Body of pancreas (tissue), 4 donors: ENCODE measurements around the gene ZFAND3. TPM values are rescaled to one million over a fixed set of nuclear protein-coding genes. Genes with fewer than 3 reads are reported as not detected.

Experiments
- ATAC-seq: fragments of 150-250 bp; one replicate; pipeline ENCODE4 v1.9.1; 2016
- DNase-seq, 4 donors: peaks; one replicate each; pipeline ENCODE4 v3.0.0-alpha.2; 2019
- H3K27ac ChIP-seq, 4 donors: fragments of 200-600 bp; sonication (generic); 1 replicate in 3 of 4; 2 replicates in 1 of 4; pipeline versions ENCODE4 v1.5.1 to v1.6.1; 2016 to 2019; ENCODE audit warnings: mild to moderate bottlenecking in 1 of 4, mixed read lengths in 1 of 4, moderate library complexity in 1 of 4
- H3K27me3 ChIP-seq, 2 donors: fragments of 200-600 bp; sonication (generic); one replicate each; pipeline ENCODE4 v1.6.0; 2016; ENCODE audit warnings: mild to moderate bottlenecking in 1 of 2
- H3K36me3 ChIP-seq, 2 donors: fragments of 200-600 bp; sonication (generic); replicated peaks in 1 of 2; 2 replicates each; pipeline ENCODE4 v1.5.1; 2016; ENCODE audit warnings: low read depth in 2 of 2; ENCODE audit not compliant: insufficient read depth in 1 of 2
- H3K4me1 ChIP-seq: fragments of 200-600 bp; sonication (generic); one replicate; pipeline ENCODE4 v1.6.0; 2016
- H3K4me3 ChIP-seq, 2 donors: fragments of 200-600 bp; sonication (generic); 1 replicate in 1 of 2; 2 replicates in 1 of 2; pipeline ENCODE4 v1.5.1; 2016 to 2019
- H3K9me3 ChIP-seq, 3 donors: fragments of 200-600 bp; sonication (generic); 1 replicate in 2 of 3; 2 replicates in 1 of 3; pipeline ENCODE4 v1.5.1; 2016
- CTCF ChIP-seq, 7 experiments: fragments of 450-650 bp in 4 of 7; fragments of 200-600 bp in 3 of 7; sonication (generic) in 3 of 7; IDR thresholded peaks; one replicate each; pipeline ENCODE4 v1.5.1; 2016 to 2019; ENCODE audit warnings: antibody characterized with exemption in 7 of 7
- POLR2A ChIP-seq, 3 donors: fragments of 450-650 bp; IDR thresholded peaks; one replicate each; pipeline ENCODE4 v1.6.1; 2016; ENCODE audit warnings: antibody characterized with exemption in 3 of 3, mild to moderate bottlenecking in 2 of 3
- WGBS, 2 donors: methylation state at CpG; one replicate each; pipeline ENCODE4 v1.1.5; 2017; 5-methylcytosine and 5-hydroxymethylcytosine counted together
- intact Hi-C: fragments of 100-400 bp; cut with DNase I; formaldehyde crosslinking; loops from one replicate; pipeline ENCODE4 v1.15.1; 2023
- total RNA-seq, 2 donors: library from RNA; depleted of rRNA; stranded (reverse); fragments of >200 nt; gene quantifications; one replicate each; pipeline ENCODE4 v1.1.0, GENCODE V29; 2016

ZFAND3 gene
- total RNA-seq, 2 donors from 2014 or later: 20.8 to 27.0 TPM

DNA sequence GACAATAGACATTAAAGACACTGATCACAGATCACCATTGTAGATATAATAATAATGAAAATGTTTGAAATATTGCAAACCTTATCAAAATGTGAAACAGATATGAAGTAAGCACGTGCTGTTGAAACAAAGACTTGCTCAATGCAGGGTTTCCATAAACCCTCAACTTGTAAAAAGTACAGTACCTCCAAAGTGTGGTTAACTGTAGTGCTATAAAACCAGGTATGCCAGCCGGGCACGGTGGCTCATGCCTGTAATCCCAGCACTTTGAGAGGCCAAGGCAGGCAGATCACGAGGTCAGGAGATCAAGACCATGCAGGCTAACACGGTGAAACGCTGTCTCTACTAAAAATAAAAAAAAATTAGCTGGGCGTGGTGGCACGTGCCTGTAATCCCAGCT is 96.6 kb downstream of the ZFAND3 start:
- intact Hi-C loops: no loop called here
- ATAC-seq (no peak), DNase-seq (no peak)
- Histone ChIP-seq H3K4me1 (peaks cover 3% of the 10 kb centered on the region), H3K4me3 (no peak overlapping the region), H3K9me3 (no peaks in the 10 kb centered on the region), H3K27me3 (no peaks in the 10 kb centered on the region), H3K27ac (no peak overlapping the region), H3K36me3 (no peaks in the 10 kb centered on the region)
- WGBS, 2 donors: 83 to 84% methylated on average over 8 of the region's 8 CpGs
- TF ChIP-seq POLR2A (IDR thresholded peaks at IDR 0.05): no peak
- no peak for TF ChIP-seq CTCF (IDR thresholded peaks at IDR 0.05)

DNA sequence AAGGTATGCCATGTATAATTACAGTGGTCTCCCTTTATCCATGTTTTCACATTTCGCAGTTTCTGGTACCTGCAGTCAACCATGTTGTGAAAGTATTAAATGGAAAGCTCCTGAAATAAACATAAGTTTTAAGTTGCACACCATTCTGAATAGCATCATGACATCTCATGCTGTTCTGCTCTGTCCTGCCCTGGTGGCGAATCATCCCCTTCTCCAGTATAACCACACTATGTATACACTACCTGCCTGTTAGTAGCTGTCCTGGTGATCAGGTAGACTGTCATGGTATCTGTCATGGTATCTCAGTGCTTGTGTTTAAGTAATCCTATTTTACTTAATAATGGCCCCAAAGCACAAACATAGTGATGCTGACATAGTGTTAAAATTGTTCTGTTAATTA is 97.1 kb downstream of the ZFAND3 start:
- Histone ChIP-seq H3K4me1 (peaks cover 3% of the 10 kb centered on the region), H3K4me3 (no peak overlapping the region), H3K27me3 (no peaks in the 10 kb centered on the region), H3K9me3 (no peaks in the 10 kb centered on the region), H3K27ac (no peak overlapping the region), H3K36me3 (no peaks in the 10 kb centered on the region)
- no peak for TF ChIP-seq POLR2A (IDR thresholded peaks at IDR 0.05)
- TF ChIP-seq CTCF (IDR thresholded peaks at IDR 0.05): no peak
- ATAC-seq (no peak), DNase-seq (no peak)
- intact Hi-C loops: no loop called here
- WGBS, 2 donors: 95 to 96% methylated on average over 2 of the region's 2 CpGs

GRCh38 chr6:37917566-37917965 is 98.0 kb downstream of the ZFAND3 start:
- TF ChIP-seq POLR2A (IDR thresholded peaks at IDR 0.05) (no peak), CTCF (IDR thresholded peaks at IDR 0.05) (no peak)
- Histone ChIP-seq H3K27me3 (no peaks in the 10 kb centered on the region), H3K4me1 (peaks cover 3% of the 10 kb centered on the region), H3K36me3 (no peaks in the 10 kb centered on the region), H3K4me3 (no peak overlapping the region), H3K9me3 (no peaks in the 10 kb centered on the region), H3K27ac (no peak overlapping the region)
- intact Hi-C loops: no loop called here
- no peak for ATAC-seq
- 23 to 29% methylated on average over 2 of the region's 2 CpGs for WGBS, 2 donors
- no peak for DNase-seq

GRCh38 chr6:37919417-37920157 is 100.1 kb downstream of the ZFAND3 start:
- DNase-seq (no peak), ATAC-seq (no peak)
- H3K4me1 ChIP-seq: peaks cover 3% of the 10 kb centered on the region
- WGBS, 2 donors: 70 to 82% methylated on average over 3 of the region's 3 CpGs
- no peak overlapping the region for H3K4me3 ChIP-seq
- no peaks in the 10 kb centered on the region for H3K36me3 ChIP-seq
- no peak overlapping the region for H3K27ac ChIP-seq
- intact Hi-C loops: no loop called here
- H3K27me3 ChIP-seq: no peaks in the 10 kb centered on the region
- TF ChIP-seq POLR2A (IDR thresholded peaks at IDR 0.05) (no peak), CTCF (IDR thresholded peaks at IDR 0.05) (no peak)
- no peaks in the 10 kb centered on the region for H3K9me3 ChIP-seq

GRCh38 chr6:37920667-37921066 is 101.1 kb downstream of the ZFAND3 start:
- Histone ChIP-seq H3K36me3 (no peaks in the 10 kb centered on the region), H3K4me3 (no peak overlapping the region), H3K27ac (no peak overlapping the region), H3K9me3 (no peaks in the 10 kb centered on the region), H3K4me1 (peaks cover 3% of the 10 kb centered on the region), H3K27me3 (no peaks in the 10 kb centered on the region)
- 62 to 77% methylated on average over 2 of the region's 2 CpGs for WGBS, 2 donors
- TF ChIP-seq POLR2A (IDR thresholded peaks at IDR 0.05) (no peak), CTCF (IDR thresholded peaks at IDR 0.05) (no peak)
- ATAC-seq (no peak), DNase-seq (no peak)
- intact Hi-C loops: no loop called here
